Measurements from ENCODE around the gene TSPAN5. TPM values are rescaled to one million over a fixed set of nuclear protein-coding genes. Genes with fewer than 3 reads are reported as not detected.

TSPAN5 gene
- total and polyA plus RNA-seq, 2 experiments from 2014 or later = 22.4 to 35.9 TPM

- H3K4me3 ChIP-seq = no peak overlapping the region
- peaks cover 42% of the 10 kb centered on the region for H3K79me2 ChIP-seq
- H3K27ac ChIP-seq = peak overlapping the region; percentile 59
- no peak for DNase-seq (ENCODE audit: low spot score)
- H3K27me3 ChIP-seq = no peaks in the 10 kb centered on the region
- no peaks in the 10 kb centered on the region for H3K36me3 ChIP-seq (replicated peaks; ENCODE audit: insufficient read depth, low read depth)
- no peaks in the 10 kb centered on the region for H3K9me2 ChIP-seq (replicated peaks; ENCODE audit: insufficient read depth)
- peaks cover 12% of the 10 kb centered on the region for H3K4me1 ChIP-seq (ENCODE audit: insufficient read depth)
- no peak overlapping the region for H3K4me2 ChIP-seq
- WGBS (ENCODE audit: low lambda C conversion rate, missing lambda C conversion rate) = 48% methylated on average over 4 of the region's 4 CpGs
- H2AFZ ChIP-seq = no peak overlapping the region
- TF ChIP-seq CTCF (IDR thresholded peaks at IDR 0.05; ENCODE audit: poor library complexity) (no peak), EZH2phosphoT487 (IDR thresholded peaks at IDR 0.05; ENCODE audit: low read depth, severe bottlenecking, unreplicated experiment) (no peak), EZH2 (IDR thresholded peaks at IDR 0.05; ENCODE audit: borderline replicate concordance) (no peak)
- H3K9me3 ChIP-seq (ENCODE audit: low read depth) = no peaks in the 10 kb centered on the region
- H4K20me1 ChIP-seq (ENCODE audit: insufficient read depth, poor library complexity, severe bottlenecking) = no peaks in the 10 kb centered on the region
These were observed 75.1 kb downstream of the TSPAN5 start for GRCh38 chr4:98583265-98583664.

DNA sequence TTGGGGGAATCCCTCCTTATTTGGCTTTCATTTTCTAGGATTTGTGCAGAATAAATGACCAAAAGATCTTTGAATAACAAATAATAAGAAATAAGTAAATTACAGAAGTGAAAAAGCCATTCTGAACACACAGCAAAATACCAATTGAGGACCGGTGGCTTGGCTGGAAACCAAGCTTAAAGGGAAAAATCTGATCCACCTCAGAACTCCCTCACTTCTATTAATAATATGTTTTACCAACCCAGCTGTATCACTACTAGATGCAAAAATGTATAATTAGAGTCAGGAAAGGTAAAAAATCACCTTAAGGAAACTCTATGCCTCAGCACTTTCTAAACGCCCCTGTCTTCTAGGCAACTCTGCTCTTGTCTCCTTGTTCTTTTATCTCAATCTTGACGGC is 77.3 kb downstream of the TSPAN5 start:
- H3K9me3 ChIP-seq (ENCODE audit: low read depth) = no peaks in the 10 kb centered on the region
- peaks cover 44% of the 10 kb centered on the region for H3K79me2 ChIP-seq
- DNase-seq (ENCODE audit: low spot score) = no peak
- no peaks in the 10 kb centered on the region for H3K9me2 ChIP-seq (replicated peaks; ENCODE audit: insufficient read depth)
- no peak overlapping the region for H3K27ac ChIP-seq
- H3K36me3 ChIP-seq (replicated peaks; ENCODE audit: insufficient read depth, low read depth) = no peaks in the 10 kb centered on the region
- WGBS (ENCODE audit: low lambda C conversion rate, missing lambda C conversion rate) = 72% methylated on average over 3 of the region's 3 CpGs
- no peaks in the 10 kb centered on the region for H3K27me3 ChIP-seq
- no peaks in the 10 kb centered on the region for H4K20me1 ChIP-seq (ENCODE audit: insufficient read depth, poor library complexity, severe bottlenecking)
- no peak for TF ChIP-seq EZH2 (IDR thresholded peaks at IDR 0.05; ENCODE audit: borderline replicate concordance)
- no peak for TF ChIP-seq CTCF (IDR thresholded peaks at IDR 0.05; ENCODE audit: poor library complexity)
- TF ChIP-seq EZH2phosphoT487 (IDR thresholded peaks at IDR 0.05; ENCODE audit: low read depth, severe bottlenecking, unreplicated experiment) = no peak
- H3K4me3 ChIP-seq = no peak overlapping the region
- H3K4me2 ChIP-seq = no peak overlapping the region
- H3K4me1 ChIP-seq (ENCODE audit: insufficient read depth) = peaks cover 12% of the 10 kb centered on the region
- no peak overlapping the region for H2AFZ ChIP-seq

- H3K27ac ChIP-seq = no peak overlapping the region
- no peaks in the 10 kb centered on the region for H3K9me3 ChIP-seq (ENCODE audit: low read depth)
- H3K79me2 ChIP-seq = peaks cover 40% of the 10 kb centered on the region
- WGBS (ENCODE audit: low lambda C conversion rate, missing lambda C conversion rate) = 81% methylated on average over 2 of the region's 2 CpGs
- peaks cover 4% of the 10 kb centered on the region for H3K4me1 ChIP-seq (ENCODE audit: insufficient read depth)
- no peaks in the 10 kb centered on the region for H3K9me2 ChIP-seq (replicated peaks; ENCODE audit: insufficient read depth)
- no peak for DNase-seq (ENCODE audit: low spot score)
- no peak overlapping the region for H2AFZ ChIP-seq
- no peaks in the 10 kb centered on the region for H4K20me1 ChIP-seq (ENCODE audit: insufficient read depth, poor library complexity, severe bottlenecking)
- H3K27me3 ChIP-seq = no peaks in the 10 kb centered on the region
- TF ChIP-seq EZH2phosphoT487 (IDR thresholded peaks at IDR 0.05; ENCODE audit: low read depth, severe bottlenecking, unreplicated experiment) (no peak), EZH2 (IDR thresholded peaks at IDR 0.05; ENCODE audit: borderline replicate concordance) (no peak), CTCF (IDR thresholded peaks at IDR 0.05; ENCODE audit: poor library complexity) (no peak)
- no peak overlapping the region for H3K4me3 ChIP-seq
- no peaks in the 10 kb centered on the region for H3K36me3 ChIP-seq (replicated peaks; ENCODE audit: insufficient read depth, low read depth)
- H3K4me2 ChIP-seq = no peak overlapping the region
These were observed 80.5 kb downstream of the TSPAN5 start for GRCh38 chr4:98577956-98578355.

GRCh38 chr4:98574816-98575215 is 83.6 kb downstream of the TSPAN5 start:
- Histone ChIP-seq H3K9me3 (ENCODE audit: low read depth) (no peaks in the 10 kb centered on the region), H3K4me3 (no peak overlapping the region), H3K4me2 (no peak overlapping the region), H3K36me3 (replicated peaks; ENCODE audit: insufficient read depth, low read depth) (no peaks in the 10 kb centered on the region), H2AFZ (no peak overlapping the region), H3K27ac (no peak overlapping the region), H3K4me1 (ENCODE audit: insufficient read depth) (peaks cover 17% of the 10 kb centered on the region), H4K20me1 (ENCODE audit: insufficient read depth, poor library complexity, severe bottlenecking) (no peaks in the 10 kb centered on the region), H3K27me3 (no peaks in the 10 kb centered on the region), H3K79me2 (peaks cover 20% of the 10 kb centered on the region), H3K9me2 (replicated peaks; ENCODE audit: insufficient read depth) (no peaks in the 10 kb centered on the region)
- no peak for DNase-seq (ENCODE audit: low spot score)
- no peak for TF ChIP-seq EZH2 (IDR thresholded peaks at IDR 0.05; ENCODE audit: borderline replicate concordance)
- no peak for TF ChIP-seq EZH2phosphoT487 (IDR thresholded peaks at IDR 0.05; ENCODE audit: low read depth, severe bottlenecking, unreplicated experiment)
- no peak for TF ChIP-seq CTCF (IDR thresholded peaks at IDR 0.05; ENCODE audit: poor library complexity)
- WGBS (ENCODE audit: low lambda C conversion rate, missing lambda C conversion rate) = 71% methylated on average over 4 of the region's 4 CpGs

Measured in hepatocyte (in vitro differentiated cells).